Subcutaneous adipose tissue (tissue), 4 donors: ENCODE measurements around the gene CDKL1. TPM values are rescaled to one million over a fixed set of nuclear protein-coding genes. Genes with fewer than 3 reads are reported as not detected.

Source experiments
- total RNA-seq, 4 donors: library from RNA; depleted of rRNA; stranded (reverse); fragments of >200 nt; gene quantifications; one replicate each; pipeline ENCODE4 v1.1.0, GENCODE V29; 2016
- TF ChIP-seq, protein P1 (sequence below): fragments of 450-650 bp; IDR thresholded peaks from one replicate; pipeline ENCODE4 v1.5.1; 2016; ENCODE audit warnings: low read depth, mild to moderate bottlenecking, control low read depth, antibody characterized with exemption, moderate library complexity

CDKL1 gene
- total RNA-seq, 4 donors from 2014 or later = 12.2 to 37.7 (median 31.4) TPM

DNA sequence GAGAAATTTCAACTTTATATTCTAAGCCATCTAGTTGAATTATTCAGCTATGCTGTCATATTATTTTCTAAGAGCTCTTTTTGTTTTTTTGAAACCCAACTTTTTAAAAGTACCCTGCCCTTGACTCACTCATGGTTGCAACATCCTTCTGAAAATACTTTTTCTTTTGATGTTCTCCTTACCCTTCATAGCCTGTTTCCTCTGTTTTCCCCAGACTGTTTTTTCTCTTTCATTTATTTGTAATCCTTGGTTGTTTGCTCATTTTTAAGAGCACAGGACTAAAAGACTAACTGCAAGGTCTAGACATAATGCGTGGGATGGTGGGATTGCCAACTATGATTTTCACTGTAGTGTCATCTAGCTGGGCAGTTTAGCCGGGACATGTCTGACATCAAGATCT is 21.2 kb upstream of the CDKL1 start:
- TF ChIP-seq, protein P1, sequence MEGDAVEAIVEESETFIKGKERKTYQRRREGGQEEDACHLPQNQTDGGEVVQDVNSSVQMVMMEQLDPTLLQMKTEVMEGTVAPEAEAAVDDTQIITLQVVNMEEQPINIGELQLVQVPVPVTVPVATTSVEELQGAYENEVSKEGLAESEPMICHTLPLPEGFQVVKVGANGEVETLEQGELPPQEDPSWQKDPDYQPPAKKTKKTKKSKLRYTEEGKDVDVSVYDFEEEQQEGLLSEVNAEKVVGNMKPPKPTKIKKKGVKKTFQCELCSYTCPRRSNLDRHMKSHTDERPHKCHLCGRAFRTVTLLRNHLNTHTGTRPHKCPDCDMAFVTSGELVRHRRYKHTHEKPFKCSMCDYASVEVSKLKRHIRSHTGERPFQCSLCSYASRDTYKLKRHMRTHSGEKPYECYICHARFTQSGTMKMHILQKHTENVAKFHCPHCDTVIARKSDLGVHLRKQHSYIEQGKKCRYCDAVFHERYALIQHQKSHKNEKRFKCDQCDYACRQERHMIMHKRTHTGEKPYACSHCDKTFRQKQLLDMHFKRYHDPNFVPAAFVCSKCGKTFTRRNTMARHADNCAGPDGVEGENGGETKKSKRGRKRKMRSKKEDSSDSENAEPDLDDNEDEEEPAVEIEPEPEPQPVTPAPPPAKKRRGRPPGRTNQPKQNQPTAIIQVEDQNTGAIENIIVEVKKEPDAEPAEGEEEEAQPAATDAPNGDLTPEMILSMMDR = no peak

DNA sequence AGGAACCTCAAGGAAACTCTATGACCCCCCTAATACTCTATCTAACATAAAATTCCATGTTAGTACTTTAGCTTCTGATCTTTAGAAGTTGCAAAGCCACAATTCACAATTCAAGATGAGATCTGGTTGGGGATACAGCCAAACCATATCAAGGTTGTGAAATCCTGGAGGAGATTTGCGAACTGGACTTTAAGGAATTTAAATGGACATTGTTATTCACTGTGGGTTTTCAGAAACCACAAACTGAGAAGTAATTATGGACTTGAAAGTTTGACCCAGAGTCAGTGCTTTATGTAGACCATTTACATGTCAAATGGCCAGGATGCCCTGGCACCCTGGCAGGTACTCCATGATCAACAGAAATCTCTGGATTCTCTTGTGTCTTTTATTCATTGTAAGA is 14.2 kb upstream of the CDKL1 start:
- TF ChIP-seq, protein P1 = no peak

DNA sequence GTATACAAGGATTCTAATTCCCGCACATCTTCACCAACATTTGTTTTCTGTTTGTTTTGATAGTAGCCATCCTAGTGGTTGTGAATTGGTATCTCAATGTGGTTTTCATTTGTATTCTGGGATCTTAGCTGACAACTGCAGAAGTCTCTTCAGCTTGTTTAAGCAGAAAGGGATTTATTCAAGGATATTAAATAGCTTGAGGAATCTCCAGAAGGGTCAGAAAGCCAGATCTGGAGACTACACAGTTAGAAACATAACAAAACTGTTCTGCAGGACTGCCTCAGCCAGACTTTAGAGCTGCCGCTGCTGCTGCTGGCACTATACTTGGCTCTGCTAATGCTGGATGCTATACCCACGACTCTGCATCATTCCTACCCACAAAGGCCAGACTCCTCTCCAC is 13.4 kb upstream of the CDKL1 start:
- TF ChIP-seq, protein P1 = no peak

DNA sequence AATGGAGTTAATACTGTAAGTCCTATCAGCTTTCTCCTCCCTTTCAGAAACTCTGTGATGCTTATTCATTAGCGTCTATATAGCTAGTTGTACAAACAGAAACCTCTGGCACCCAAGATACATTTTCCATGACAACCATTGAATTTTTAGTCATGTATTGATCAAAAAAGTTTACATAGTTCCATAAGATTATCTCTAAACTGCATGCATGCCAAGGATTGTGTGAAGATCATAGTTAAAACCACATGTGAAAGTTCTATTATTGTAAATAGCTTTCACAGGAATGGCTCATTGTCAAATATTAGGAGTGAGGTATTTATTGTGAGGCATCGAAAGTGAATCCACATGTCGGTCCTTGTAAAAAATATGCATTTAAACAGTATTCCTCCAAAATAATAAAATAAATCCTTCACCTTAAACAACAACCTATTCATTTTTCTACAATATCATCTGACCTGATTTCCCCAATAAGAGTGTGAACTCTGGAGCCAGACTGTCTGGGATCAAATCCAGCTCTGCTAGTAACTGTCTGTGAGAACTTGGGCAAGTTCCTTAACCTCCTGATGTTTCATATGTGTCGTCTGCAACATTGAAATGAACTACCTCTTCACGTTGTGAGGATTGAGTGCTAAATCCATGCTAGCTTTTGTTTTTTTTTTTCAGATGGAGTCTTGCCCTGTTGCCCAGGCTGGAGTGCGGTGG is 10.6 kb upstream of the CDKL1 start:
- TF ChIP-seq, protein P1 = no peak

DNA sequence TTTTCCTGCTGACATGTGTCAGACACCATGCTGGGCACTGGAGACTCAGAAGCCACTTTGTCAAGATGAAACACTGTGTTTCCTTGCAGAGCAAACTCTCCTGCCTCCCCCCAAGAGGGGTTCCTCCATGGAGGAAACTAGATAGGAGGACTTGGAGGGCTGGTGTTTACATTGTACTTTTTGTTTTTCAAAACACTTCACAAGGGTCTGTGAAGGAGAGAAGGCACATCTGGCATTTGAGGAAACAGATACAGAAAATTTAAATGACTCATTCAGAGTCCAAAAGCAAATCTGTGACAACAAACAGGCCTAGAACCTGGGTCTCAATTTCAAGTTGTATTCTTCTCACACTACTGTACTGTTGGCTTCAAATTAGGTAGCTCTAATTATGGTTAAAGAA is 6.7 kb upstream of the CDKL1 start:
- TF ChIP-seq, protein P1 = no peak

GRCh38 chr14:50402965-50403364 is 6.3 kb upstream of the CDKL1 start:
- TF ChIP-seq, protein P1 = no peak

DNA sequence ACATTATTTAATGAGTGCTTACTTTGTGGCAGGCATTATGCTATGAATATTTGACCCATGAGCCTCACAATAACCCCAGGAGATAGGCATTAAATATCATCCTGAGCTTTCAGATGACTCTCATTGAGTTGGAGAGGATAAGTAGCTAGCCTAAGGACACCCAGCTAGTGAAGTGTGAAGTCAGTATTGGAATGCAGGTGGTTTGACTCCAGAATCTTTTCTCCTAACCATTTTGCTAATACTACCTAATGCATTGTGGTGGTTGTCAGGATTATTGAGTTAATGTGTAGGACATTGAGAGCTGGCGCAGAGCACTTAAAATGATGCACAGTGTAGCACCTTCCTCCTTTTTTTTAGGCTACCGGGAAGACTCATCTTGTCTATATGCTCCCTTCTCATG is 3.8 kb upstream of the CDKL1 start:
- TF ChIP-seq, protein P1 = no peak
